Mucosa of stomach (tissue), 1 donor: ENCODE results near the gene TMEM229B.

ENCODE experiments used
- H3K27me3 ChIP-seq: one replicate; pipeline ENCODE4 v1.7.0; 2013; ENCODE audit warnings: mild to moderate bottlenecking, low read length; ENCODE audit not compliant: control insufficient read depth, insufficient read depth
- H3K36me3 ChIP-seq: one replicate; pipeline ENCODE4 v1.7.0; 2013; ENCODE audit warnings: low read length; ENCODE audit not compliant: control insufficient read depth, insufficient read depth
- H3K4me1 ChIP-seq: one replicate; pipeline ENCODE4 v1.7.0; 2013; ENCODE audit warnings: mild to moderate bottlenecking, low read length; ENCODE audit not compliant: control insufficient read depth, insufficient read depth
- H3K4me3 ChIP-seq: one replicate; pipeline ENCODE4 v1.7.0; 2013; ENCODE audit warnings: low read length
- H3K9ac ChIP-seq: one replicate; pipeline ENCODE4 v1.7.0; 2013; ENCODE audit warnings: mild to moderate bottlenecking, low read length, moderate library complexity
- H3K9me3 ChIP-seq: one replicate; pipeline ENCODE4 v1.7.0; 2013; ENCODE audit warnings: mild to moderate bottlenecking, low read length, moderate library complexity; ENCODE audit not compliant: control insufficient read depth
- donor health status: Pancreatic carcinoma.

TMEM229B gene

DNA sequence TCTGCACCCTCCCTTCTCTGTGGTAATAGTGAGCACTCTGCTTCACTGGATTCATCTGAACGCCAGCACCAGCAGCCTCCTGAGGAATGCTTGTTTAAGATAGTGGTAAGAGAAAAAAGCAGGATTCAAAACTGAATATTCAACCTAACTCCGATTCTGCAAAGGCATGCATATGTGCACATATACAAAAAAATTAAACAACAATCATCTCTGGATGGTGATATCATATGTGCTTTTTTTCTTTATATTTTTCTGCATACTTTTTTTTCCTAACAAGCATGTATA lies 9.8 kb downstream of the TMEM229B start:
- H3K9ac ChIP-seq, result no peak overlapping the region
- H3K4me3 ChIP-seq, result no peak overlapping the region
- H3K36me3 ChIP-seq, result no peaks in the 10 kb centered on the region
- no peaks in the 10 kb centered on the region for H3K4me1 ChIP-seq
- H3K27me3 ChIP-seq, result no peaks in the 10 kb centered on the region
- no peaks in the 10 kb centered on the region for H3K9me3 ChIP-seq

DNA sequence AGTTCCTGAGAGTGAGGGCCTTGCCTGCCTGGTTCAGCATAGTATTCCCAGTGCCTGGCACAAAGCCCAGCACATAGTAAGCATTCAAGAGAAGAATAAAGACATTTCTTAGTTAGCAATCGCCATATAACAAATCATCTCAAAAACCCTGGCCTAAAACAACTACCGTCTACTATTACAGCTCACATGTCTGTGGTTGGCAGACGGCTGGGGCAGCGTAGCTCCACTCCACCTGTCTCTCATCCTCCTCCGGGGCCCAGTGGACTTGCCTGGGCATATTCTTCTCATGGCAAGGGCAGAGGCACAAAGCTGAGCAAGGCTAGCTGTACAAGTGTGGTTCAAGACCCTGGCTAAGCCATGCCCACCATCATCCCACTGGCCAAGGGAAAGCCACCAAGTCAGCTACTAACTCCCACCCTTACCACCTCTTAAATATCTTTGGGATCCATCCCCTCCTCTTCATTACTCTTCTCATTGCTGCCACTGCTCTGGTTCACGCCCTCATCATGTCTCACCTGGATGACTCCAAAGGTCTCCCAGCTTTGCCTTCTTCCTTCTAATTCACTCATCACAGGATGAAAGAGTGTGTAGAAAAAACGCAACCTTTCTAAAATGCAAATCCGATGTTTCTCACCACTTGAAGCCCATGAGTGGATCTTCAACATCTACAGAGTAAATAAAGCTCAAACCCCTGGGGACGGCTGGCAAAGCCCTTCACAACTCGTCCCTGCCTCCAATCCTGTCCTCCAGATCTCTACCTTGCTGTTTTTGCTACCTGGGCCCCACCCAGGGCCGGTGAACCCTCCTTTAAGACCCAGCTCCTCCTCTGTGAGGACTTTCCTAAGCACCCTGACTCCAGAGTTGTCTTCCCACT lies 10.4 kb downstream of the TMEM229B start:
- Histone ChIP-seq H3K36me3 (no peaks in the 10 kb centered on the region), H3K27me3 (no peaks in the 10 kb centered on the region), H3K9me3 (no peaks in the 10 kb centered on the region), H3K4me1 (no peaks in the 10 kb centered on the region), H3K9ac (no peak overlapping the region), H3K4me3 (no peak overlapping the region)

DNA sequence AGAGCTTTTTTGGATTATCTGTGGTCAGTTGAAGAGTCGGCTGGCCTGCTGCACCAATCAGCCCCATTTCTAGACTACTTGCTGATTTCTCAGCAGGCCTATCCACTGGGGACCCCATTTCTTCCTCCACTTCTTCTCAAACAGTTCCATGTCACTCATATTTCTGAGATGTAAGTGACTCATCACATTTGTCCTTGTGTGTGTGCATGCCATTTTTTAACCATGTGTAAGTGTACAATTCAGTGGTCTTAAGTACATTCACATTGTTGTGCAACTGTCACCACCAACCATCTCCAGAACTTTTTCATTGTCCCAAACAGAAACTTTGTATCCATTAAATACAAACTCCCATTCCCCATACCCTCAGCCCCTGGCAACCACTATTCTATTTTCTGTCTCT lies 14.2 kb downstream of the TMEM229B start:
- H3K9me3 ChIP-seq, result no peaks in the 10 kb centered on the region
- H3K4me1 ChIP-seq, result no peaks in the 10 kb centered on the region
- H3K36me3 ChIP-seq, result no peaks in the 10 kb centered on the region
- no peak overlapping the region for H3K9ac ChIP-seq
- H3K27me3 ChIP-seq, result no peaks in the 10 kb centered on the region
- H3K4me3 ChIP-seq, result no peak overlapping the region

DNA sequence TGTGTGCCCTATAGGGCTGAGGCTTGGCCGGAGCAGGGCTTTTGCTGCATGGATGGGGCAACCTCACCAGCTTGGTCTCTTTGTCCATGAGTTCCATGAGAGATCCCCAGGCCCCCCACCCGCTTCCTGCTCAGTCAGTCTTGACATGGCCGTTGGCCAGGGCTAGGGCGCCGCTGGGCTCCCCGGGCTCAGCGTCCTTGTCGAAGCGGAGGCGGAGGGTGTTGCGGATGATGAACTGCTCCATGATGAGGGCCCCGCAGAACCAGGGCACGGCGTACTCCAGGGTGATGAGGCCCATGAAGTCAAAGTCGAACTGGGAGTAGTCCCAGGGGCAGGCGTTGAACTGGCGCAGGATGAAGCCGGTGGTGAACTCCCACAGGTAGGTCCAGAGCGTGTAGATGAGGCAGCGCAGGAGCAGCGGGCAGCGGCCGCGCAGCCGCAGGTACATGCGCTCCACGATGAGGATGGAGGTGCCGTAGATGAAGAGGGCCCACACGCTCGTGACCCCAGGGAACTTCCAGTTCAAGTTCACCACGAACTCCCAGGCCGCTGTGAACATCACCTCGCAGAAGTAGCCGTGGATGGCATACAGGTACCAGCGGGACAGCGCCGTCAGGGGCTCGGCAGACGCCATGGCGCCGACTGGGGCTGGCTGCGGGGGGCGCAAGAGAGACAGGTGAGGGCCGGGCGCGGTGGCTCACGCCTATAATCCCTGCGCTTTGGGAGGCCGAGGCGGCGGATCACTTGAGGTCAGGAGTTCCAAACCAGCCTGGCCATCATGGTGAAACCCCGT lies 15.0 kb downstream of the TMEM229B start:
- no peaks in the 10 kb centered on the region for H3K27me3 ChIP-seq
- H3K36me3 ChIP-seq, result no peaks in the 10 kb centered on the region
- no peaks in the 10 kb centered on the region for H3K4me1 ChIP-seq
- no peak overlapping the region for H3K9ac ChIP-seq
- H3K4me3 ChIP-seq, result no peak overlapping the region
- H3K9me3 ChIP-seq, result no peaks in the 10 kb centered on the region

DNA sequence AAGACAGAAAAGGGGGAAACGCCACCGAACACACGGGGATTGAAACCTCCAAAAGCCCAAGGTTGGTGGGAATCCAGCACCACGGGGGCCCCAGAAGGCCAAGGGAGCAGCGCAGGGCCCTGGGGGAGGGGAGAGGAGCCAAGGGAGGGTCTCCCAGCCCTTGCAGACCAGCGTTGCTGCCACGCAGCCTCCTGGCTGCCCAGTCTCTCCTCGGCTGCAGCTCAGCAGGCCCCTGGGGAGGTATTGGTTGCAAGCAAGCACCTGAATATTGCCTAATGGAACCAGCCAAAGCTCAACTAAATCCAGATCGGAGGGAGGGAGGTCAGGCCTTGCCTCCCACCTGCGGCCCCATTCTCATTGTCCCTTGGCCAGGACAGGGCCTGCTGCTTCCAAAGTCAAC lies 15.8 kb downstream of the TMEM229B start:
- H3K36me3 ChIP-seq, result no peaks in the 10 kb centered on the region

DNA sequence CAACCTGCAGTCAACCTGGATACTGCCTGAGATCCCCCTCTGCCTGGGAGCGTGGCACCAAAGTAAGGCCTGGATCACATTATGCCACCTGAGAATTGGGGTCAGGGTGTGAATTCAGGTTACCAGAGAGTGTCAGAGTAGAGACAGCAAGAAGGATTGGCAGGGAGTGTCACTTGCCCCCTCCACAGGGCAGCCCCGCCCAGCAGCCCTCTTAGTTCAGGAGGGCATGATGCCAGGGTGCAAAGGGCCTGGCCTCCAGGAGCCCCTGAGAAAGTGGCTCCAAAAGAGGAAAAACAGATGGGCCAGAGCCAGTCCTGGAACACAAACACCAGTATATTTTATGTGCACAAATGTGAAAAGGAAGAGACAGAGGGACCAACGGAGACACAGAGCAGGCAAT lies 18.6 kb downstream of the TMEM229B start:
- H3K36me3 ChIP-seq, result no peaks in the 10 kb centered on the region
- H3K4me3 ChIP-seq, result no peak overlapping the region
- no peaks in the 10 kb centered on the region for H3K4me1 ChIP-seq
- no peaks in the 10 kb centered on the region for H3K9me3 ChIP-seq
- H3K9ac ChIP-seq, result no peak overlapping the region
- H3K27me3 ChIP-seq, result no peaks in the 10 kb centered on the region

More for the DNA sequence above, 15.8 kb downstream of the TMEM229B start:
- no peak overlapping the region for H3K9ac ChIP-seq
- H3K4me1 ChIP-seq, result no peaks in the 10 kb centered on the region
- no peak overlapping the region for H3K4me3 ChIP-seq
- no peaks in the 10 kb centered on the region for H3K9me3 ChIP-seq
- H3K27me3 ChIP-seq, result no peaks in the 10 kb centered on the region

DNA sequence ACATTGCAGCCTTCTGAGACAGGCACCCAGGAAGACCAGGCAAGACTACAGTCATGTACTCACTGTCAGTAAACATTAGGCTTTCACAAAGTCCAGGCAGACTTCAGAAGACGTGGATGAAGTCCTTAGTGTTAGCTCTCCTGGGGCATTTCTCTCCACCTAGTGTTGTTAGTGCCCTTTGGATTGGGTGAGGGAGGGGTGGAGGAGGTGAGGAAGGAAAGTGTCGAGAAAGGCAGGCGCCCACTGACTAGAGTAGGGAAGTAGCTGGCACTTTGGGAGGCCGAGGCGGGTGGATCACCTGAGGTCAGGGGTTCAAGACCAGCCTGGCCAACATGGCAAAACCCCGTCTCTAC lies 20.2 kb downstream of the TMEM229B start:
- Histone ChIP-seq H3K4me3 (no peak overlapping the region), H3K27me3 (no peaks in the 10 kb centered on the region), H3K36me3 (no peaks in the 10 kb centered on the region), H3K9me3 (no peaks in the 10 kb centered on the region), H3K9ac (no peak overlapping the region), H3K4me1 (no peaks in the 10 kb centered on the region)

DNA sequence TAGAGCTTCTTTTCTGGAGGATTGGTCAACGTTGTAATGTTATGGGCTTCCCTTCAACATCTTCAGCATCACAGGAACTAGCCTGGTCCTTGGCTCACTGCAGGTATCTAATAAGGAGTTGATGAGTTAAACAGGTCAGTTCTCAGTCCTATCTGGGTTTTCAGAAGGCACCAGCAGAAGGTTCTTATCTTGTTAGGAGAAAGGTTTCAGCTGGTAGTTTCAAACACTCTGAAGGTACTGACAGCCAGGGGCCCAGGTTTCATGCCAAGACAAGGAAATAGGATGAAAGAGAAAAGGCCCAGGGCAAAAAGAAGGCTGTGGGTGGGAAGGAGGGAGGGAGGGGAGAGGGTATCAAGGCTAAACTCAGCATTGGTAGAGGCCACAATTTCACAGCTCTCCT lies 21.4 kb downstream of the TMEM229B start:
- no peak overlapping the region for H3K9ac ChIP-seq
- peaks cover 3% of the 10 kb centered on the region for H3K27me3 ChIP-seq
- no peaks in the 10 kb centered on the region for H3K4me1 ChIP-seq
- no peaks in the 10 kb centered on the region for H3K9me3 ChIP-seq
- no peaks in the 10 kb centered on the region for H3K36me3 ChIP-seq
- no peak overlapping the region for H3K4me3 ChIP-seq

DNA sequence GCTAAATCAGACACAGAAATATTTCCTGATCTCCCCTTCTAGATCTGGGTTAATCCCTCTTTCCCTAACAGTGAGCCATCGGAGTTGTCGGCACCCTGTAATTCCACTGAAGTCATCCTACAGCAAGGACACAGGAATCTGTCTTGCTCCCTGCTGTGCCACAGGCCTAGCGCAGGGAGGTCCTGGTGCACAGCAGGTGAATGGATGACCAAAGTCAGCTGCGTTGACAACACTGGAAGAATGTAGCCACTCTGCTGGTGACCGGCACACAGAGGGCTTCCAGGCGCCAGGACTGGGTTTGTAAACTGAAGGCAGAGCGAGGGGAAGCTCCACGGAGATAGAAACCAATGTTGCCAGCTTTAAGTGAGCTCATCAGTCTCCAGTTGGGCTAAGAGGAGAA lies 23.6 kb downstream of the TMEM229B start:
- Histone ChIP-seq H3K4me1 (no peaks in the 10 kb centered on the region), H3K27me3 (peaks cover 3% of the 10 kb centered on the region), H3K36me3 (no peaks in the 10 kb centered on the region), H3K4me3 (no peak overlapping the region), H3K9me3 (no peaks in the 10 kb centered on the region), H3K9ac (no peak overlapping the region)

DNA sequence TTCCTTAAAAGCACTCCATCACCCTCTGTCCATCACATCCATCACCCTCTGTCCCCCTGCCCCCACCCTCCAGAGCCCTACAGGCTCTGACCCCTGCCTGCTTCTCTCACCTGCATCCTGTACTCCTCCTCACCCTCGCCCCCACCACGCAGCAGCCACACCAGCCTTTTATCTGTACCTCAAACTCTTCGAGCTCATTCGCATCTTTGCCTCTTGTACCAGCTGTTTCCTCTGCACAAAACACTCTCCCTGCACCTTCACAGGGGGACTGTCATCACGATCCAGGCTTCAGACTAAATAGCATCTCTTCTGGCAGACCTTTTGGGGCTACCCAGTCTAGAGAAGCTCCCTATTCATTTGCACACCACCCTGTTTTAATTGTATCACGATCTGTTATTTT lies 24.1 kb downstream of the TMEM229B start:
- no peaks in the 10 kb centered on the region for H3K4me1 ChIP-seq
- H3K36me3 ChIP-seq, result no peaks in the 10 kb centered on the region

DNA sequence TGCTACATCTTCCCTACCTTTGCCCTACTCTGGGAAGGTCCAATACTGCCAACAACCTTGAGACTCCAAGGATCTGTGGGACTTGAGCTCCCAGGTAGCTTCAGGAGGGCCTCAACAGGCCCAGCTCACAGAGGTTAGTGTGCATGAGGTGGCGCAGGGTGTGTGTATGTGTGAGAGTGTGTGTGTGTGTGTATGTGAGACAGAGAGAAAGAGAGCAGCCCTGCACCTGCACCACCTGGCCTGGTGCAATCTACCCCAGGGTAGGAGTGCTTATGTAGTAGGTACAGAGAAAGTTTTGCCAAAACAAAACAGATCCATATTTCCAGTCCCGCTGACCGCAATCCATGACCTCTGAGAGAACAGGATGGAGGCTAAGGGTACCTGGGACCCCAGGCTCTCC lies 24.6 kb downstream of the TMEM229B start:
- Histone ChIP-seq H3K36me3 (no peaks in the 10 kb centered on the region), H3K27me3 (peaks cover 3% of the 10 kb centered on the region), H3K9ac (no peak overlapping the region), H3K4me1 (no peaks in the 10 kb centered on the region), H3K9me3 (no peaks in the 10 kb centered on the region), H3K4me3 (no peak overlapping the region)

More for the DNA sequence above, 24.1 kb downstream of the TMEM229B start:
- H3K9me3 ChIP-seq, result no peaks in the 10 kb centered on the region
- peaks cover 3% of the 10 kb centered on the region for H3K27me3 ChIP-seq
- H3K9ac ChIP-seq, result no peak overlapping the region
- H3K4me3 ChIP-seq, result no peak overlapping the region

DNA sequence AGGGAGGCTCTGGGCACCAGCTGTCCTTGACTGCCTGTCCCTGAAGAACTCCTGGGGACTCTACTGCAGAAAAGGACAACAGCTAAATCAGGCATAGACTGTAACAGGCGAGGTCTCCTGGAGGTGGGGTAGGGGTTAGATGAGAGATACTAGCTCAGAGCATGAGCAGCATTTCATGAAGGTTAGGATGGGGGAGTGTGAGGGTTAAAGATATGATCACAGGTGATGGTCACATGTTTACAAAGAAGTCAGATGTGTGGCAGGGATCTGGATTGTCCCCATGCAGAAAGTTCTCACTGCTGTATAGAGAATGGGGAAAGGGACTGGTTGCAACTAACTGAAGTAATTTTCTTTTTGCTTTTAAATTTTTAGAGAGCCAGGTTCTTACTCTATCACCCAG lies 26.5 kb downstream of the TMEM229B start:
- H3K27me3 ChIP-seq, result peaks cover 3% of the 10 kb centered on the region
- no peaks in the 10 kb centered on the region for H3K36me3 ChIP-seq
- peaks cover 7% of the 10 kb centered on the region for H3K4me1 ChIP-seq
- no peak overlapping the region for H3K4me3 ChIP-seq
- H3K9me3 ChIP-seq, result no peaks in the 10 kb centered on the region
- H3K9ac ChIP-seq, result no peak overlapping the region
